NB4 (cell line): ENCODE results near the gene ADCY6.

ENCODE experiments used
- DNase-seq: peaks from one replicate; pipeline ENCODE4 v3.0.0; 2010; ENCODE audit warnings: low read depth
- H3K4me3 ChIP-seq: one replicate; pipeline ENCODE4 v1.5.1; 2011; ENCODE audit warnings: mild to moderate bottlenecking, low read depth, low read length, moderate library complexity
- CTCF ChIP-seq: IDR thresholded peaks from one replicate; pipeline ENCODE4 v1.5.1; 2012; ENCODE audit warnings: low read depth, low read length
- MYC ChIP-seq: IDR thresholded peaks from 2 replicates; pipeline ENCODE4 v1.6.1; 2011; ENCODE audit warnings: low read depth, low read length
- POLR2A ChIP-seq: IDR thresholded peaks from 2 replicates; pipeline ENCODE4 v1.6.1; 2011; ENCODE audit warnings: mild to moderate bottlenecking; ENCODE audit not compliant: insufficient read length; ENCODE audit errors: extremely low read depth
- TF ChIP-seq, protein P1 (sequence below): IDR thresholded peaks from 2 replicates; pipeline ENCODE4 v1.6.1; 2011; ENCODE audit warnings: low read depth, low read length

The ADCY6 gene

GRCh38 chr12:48795550-48796455 is 6.9 kb upstream of the ADCY6 start:
- no peak for TF ChIP-seq POLR2A
- no peak for TF ChIP-seq MYC
- TF ChIP-seq, protein P1, sequence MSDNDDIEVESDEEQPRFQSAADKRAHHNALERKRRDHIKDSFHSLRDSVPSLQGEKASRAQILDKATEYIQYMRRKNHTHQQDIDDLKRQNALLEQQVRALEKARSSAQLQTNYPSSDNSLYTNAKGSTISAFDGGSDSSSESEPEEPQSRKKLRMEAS, result no peak
- TF ChIP-seq CTCF, result peak; percentile 98
- peak; percentile 75 for DNase-seq
- no peak overlapping the region for H3K4me3 ChIP-seq

GRCh38 chr12:48794870-48795269 is 6.0 kb upstream of the ADCY6 start:
- no peak for DNase-seq
- TF ChIP-seq MYC (no peak), POLR2A (no peak), CTCF (no peak)
- TF ChIP-seq, protein P1, result no peak
- H3K4me3 ChIP-seq, result no peak overlapping the region

GRCh38 chr12:48793696-48794095 is 4.8 kb upstream of the ADCY6 start:
- no peak overlapping the region for H3K4me3 ChIP-seq
- no peak for TF ChIP-seq POLR2A
- TF ChIP-seq CTCF, result no peak
- TF ChIP-seq, protein P1, result no peak
- no peak for TF ChIP-seq MYC
- no peak for DNase-seq

GRCh38 chr12:48789858-48790326 is 1.0 kb upstream of the ADCY6 start:
- TF ChIP-seq, protein P1, result no peak
- no peak for DNase-seq
- H3K4me3 ChIP-seq, result no peak overlapping the region

GRCh38 chr12:48788524-48788853 is 400 bp downstream of the ADCY6 start:
- no peak overlapping the region for H3K4me3 ChIP-seq
- DNase-seq, result no peak
- TF ChIP-seq, protein P1, result no peak
- TF ChIP-seq MYC (no peak), CTCF (no peak), POLR2A (no peak)

DNA sequence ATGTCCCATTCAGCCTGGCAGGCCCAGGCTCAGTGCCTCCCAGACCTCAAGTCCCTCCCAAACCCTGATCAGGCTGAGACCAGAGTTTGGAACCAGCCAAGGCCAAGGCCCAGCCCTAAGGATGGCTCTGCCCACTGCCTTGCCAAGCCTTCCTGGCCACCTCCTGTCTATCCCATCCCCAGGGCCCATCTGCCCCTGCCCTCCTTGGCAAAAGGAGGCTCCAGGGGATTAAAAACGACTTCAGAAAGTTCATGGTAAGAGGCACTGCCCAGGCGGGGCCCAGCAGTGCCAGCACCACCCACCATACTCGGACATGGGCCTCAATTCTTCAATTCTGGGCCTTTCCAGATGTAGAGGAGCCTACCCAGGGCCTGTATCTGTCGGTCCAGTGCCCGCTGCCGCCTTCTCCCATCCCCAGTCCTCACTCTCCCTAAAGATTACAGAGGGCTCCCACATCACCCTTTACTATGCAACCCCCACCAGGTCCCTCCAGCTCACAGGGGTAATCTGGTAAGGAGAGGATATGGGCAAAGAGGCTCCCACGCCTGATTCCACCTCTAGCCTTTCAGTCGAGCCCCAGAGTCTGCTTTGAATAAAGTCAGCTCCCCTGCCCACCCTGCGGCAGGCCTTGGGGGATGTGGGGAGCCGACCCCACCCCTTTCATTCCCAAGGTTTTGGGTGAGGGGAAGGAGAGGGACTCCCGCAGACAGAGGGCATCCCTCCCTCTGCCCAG is 932 bp downstream of the ADCY6 start:
- no peak overlapping the region for H3K4me3 ChIP-seq
- no peak for DNase-seq
- TF ChIP-seq POLR2A (no peak), MYC (no peak), CTCF (no peak)
- TF ChIP-seq, protein P1, result no peak
